ENCODE data around the gene CITED4. TPM values are rescaled to one million over a fixed set of nuclear protein-coding genes. Genes with fewer than 3 reads are reported as not detected.

CITED4 gene
- total RNA-seq, 1 experiment from 2014 or later = 7.8 TPM

GRCh38 chr1:40908350-40908749 lies 46.2 kb upstream of the CITED4 start:
- Histone ChIP-seq H3K27ac (ENCODE audit: low read depth, low read length) (no peak overlapping the region), H3K36me3 (ENCODE audit: control insufficient read depth in 1 of 2, insufficient read depth in 2 of 2, low read length in 2 of 2) (no peaks in the 10 kb centered on the region), H3K4me3 (replicated peaks in 1 of 2; ENCODE audit: low read depth in 1 of 2, low read length in 2 of 2) (no peak overlapping the region), H4K20me1 (ENCODE audit: insufficient read depth) (no peaks in the 10 kb centered on the region), H3K27me3 (ENCODE audit: insufficient read depth, low read length) (no peaks in the 10 kb centered on the region), H3K9me3 (ENCODE audit: control insufficient read depth in 1 of 2, insufficient read depth in 1 of 2, low read depth in 1 of 2, low read length in 2 of 2) (no peaks in the 10 kb centered on the region), H3K9ac (ENCODE audit: low read length) (no peak overlapping the region), H2AFZ (ENCODE audit: low read depth, low read length, poor library complexity, severe bottlenecking) (no peak overlapping the region), H3K79me2 (ENCODE audit: insufficient read depth, low read length) (no peaks in the 10 kb centered on the region), H3K4me1 (ENCODE audit: control insufficient read depth in 1 of 2, insufficient read depth in 2 of 2, low read length in 2 of 2) (peaks cover 0 to 17% of the 10 kb centered on the region in 2 experiments; a peak in 3 of 4 replicates), H3K4me2 (ENCODE audit: low read length) (no peak overlapping the region), H3K9me2 (ENCODE audit: insufficient read depth) (no peaks in the 10 kb centered on the region)
- intact Hi-C loops (cut with micrococcal nuclease) = no loop called here
- POLR2A ChIA-PET = no interaction called here
- TF ChIP-seq ZFX (IDR thresholded peaks at IDR 0.05) (no peak), TCF7L2 (IDR thresholded peaks at IDR 0.05; ENCODE audit: borderline replicate concordance, extremely low read depth, insufficient read depth, insufficient read length) (no peak), EZH2 (IDR thresholded peaks at IDR 0.05) (no peak), ELF1 (IDR thresholded peaks at IDR 0.05; ENCODE audit: borderline replicate concordance, low read depth) (no peak), CTCF (IDR thresholded peaks at IDR 0.05 in 2 of 3, conservative IDR thresholded peaks at IDR 0.05 in 1 of 3; ENCODE audit: borderline replicate concordance in 1 of 3, insufficient read depth in 1 of 3, low read depth in 2 of 3, low read length in 2 of 3) (no peak)
- CTCF ChIA-PET = no interaction called here
- no peak for DNase-seq (ENCODE audit: low read depth, low spot score)
- BruUV-seq (replicated peaks) = no TSS peak
- RAD21 ChIA-PET (ENCODE audit: low non-redundant PET in 1 of 2, low total read pairs in 2 of 2, uncharacterized antibody in 2 of 2, unreplicated experiment in 2 of 2) = no interaction called here
- no peak for ATAC-seq

GRCh38 chr1:40907899-40908298 lies 45.7 kb upstream of the CITED4 start:
- intact Hi-C loops (cut with micrococcal nuclease) = no loop called here
- TF ChIP-seq ELF1 (IDR thresholded peaks at IDR 0.05; ENCODE audit: borderline replicate concordance, low read depth) (no peak), FOSL1 (IDR thresholded peaks at IDR 0.05; ENCODE audit: low read depth) (no peak), CTCF (IDR thresholded peaks at IDR 0.05 in 2 of 3, conservative IDR thresholded peaks at IDR 0.05 in 1 of 3; ENCODE audit: borderline replicate concordance in 1 of 3, insufficient read depth in 1 of 3, low read depth in 2 of 3, low read length in 2 of 3) (no peak), SIN3A (IDR thresholded peaks at IDR 0.05; ENCODE audit: low read depth) (no peak), SRF (IDR thresholded peaks at IDR 0.05; ENCODE audit: low read depth) (no peak), ZNF274 (IDR thresholded peaks at IDR 0.05; ENCODE audit: low read depth, low read length) (no peak), POLR2AphosphoS5 (IDR thresholded peaks at IDR 0.05; ENCODE audit: low read depth, low read length) (no peak), JUND (IDR thresholded peaks at IDR 0.05) (no peak), RAD21 (IDR thresholded peaks at IDR 0.05; ENCODE audit: low read depth) (no peak), CEBPB (IDR thresholded peaks at IDR 0.05; ENCODE audit: low read depth) (no peak), SP1 (IDR thresholded peaks at IDR 0.05; ENCODE audit: low read depth) (no peak)
- TF ChIP-seq, protein P1, sequence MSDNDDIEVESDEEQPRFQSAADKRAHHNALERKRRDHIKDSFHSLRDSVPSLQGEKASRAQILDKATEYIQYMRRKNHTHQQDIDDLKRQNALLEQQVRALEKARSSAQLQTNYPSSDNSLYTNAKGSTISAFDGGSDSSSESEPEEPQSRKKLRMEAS (IDR thresholded peaks at IDR 0.05) = no peak

More at GRCh38 chr1:40907899-40908298, 45.7 kb upstream of the CITED4 start:
- H3K9me2 ChIP-seq (ENCODE audit: insufficient read depth) = no peaks in the 10 kb centered on the region
- no peaks in the 10 kb centered on the region for H3K27me3 ChIP-seq (ENCODE audit: insufficient read depth, low read length)
- ChIA-PET POLR2A (no interaction called here), RAD21 (ENCODE audit: low non-redundant PET in 1 of 2, low total read pairs in 2 of 2, uncharacterized antibody in 2 of 2, unreplicated experiment in 2 of 2) (no interaction called here), CTCF (no interaction called here)
- no peaks in the 10 kb centered on the region for H4K20me1 ChIP-seq (ENCODE audit: insufficient read depth)
- ATAC-seq = no peak
- no peak overlapping the region for H3K4me2 ChIP-seq (ENCODE audit: low read length)
- no peak for DNase-seq (ENCODE audit: low read depth, low spot score)
- H3K9me3 ChIP-seq (ENCODE audit: control insufficient read depth in 1 of 2, insufficient read depth in 1 of 2, low read depth in 1 of 2, low read length in 2 of 2) = no peaks in the 10 kb centered on the region
- H3K36me3 ChIP-seq (ENCODE audit: control insufficient read depth in 1 of 2, insufficient read depth in 2 of 2, low read length in 2 of 2) = no peaks in the 10 kb centered on the region
- H2AFZ ChIP-seq (ENCODE audit: low read depth, low read length, poor library complexity, severe bottlenecking) = no peak overlapping the region
- no peak overlapping the region for H3K4me3 ChIP-seq (replicated peaks in 1 of 2; ENCODE audit: low read depth in 1 of 2, low read length in 2 of 2)
- H3K4me1 ChIP-seq (ENCODE audit: control insufficient read depth in 1 of 2, insufficient read depth in 2 of 2, low read length in 2 of 2) = peaks cover 0 to 21% of the 10 kb centered on the region in 2 experiments; a peak in 3 of 4 replicates
- no peak overlapping the region for H3K27ac ChIP-seq (ENCODE audit: low read depth, low read length)
- BruUV-seq (replicated peaks) = no TSS peak
- H3K9ac ChIP-seq (ENCODE audit: low read length) = no peak overlapping the region
- no peaks in the 10 kb centered on the region for H3K79me2 ChIP-seq (ENCODE audit: insufficient read depth, low read length)

Measured in HCT116 (cell line).